HG02870 (cell line): ENCODE results near the gene DEPDC1.
"Not testable (repeated sequence)": the region's sequence is repeated elsewhere in the genome, so short reads cannot be mapped to it uniquely, and the experiment has no call there.

Source experiments
- ATAC-seq: cut with Tn5 transposase; IDR thresholded peaks from one replicate; pipeline ENCODE4 v1.9.1; 2021; ENCODE audit warnings: mild to moderate bottlenecking, moderate library complexity; ENCODE audit not compliant: unreplicated experiment

DEPDC1 gene

GRCh38 chr1:68479501-68479900, 17.4 kb downstream of the DEPDC1 start:
- no peak for ATAC-seq

GRCh38 chr1:68478662-68479061, 18.2 kb downstream of the DEPDC1 start:
- no peak for ATAC-seq

GRCh38 chr1:68476626-68477025, 20.3 kb downstream of the DEPDC1 start:
- not testable (repeated sequence) for ATAC-seq

- ATAC-seq, result no peak
Observed at GRCh38 chr1:68473060-68473459, 23.8 kb downstream of the DEPDC1 start.

GRCh38 chr1:68470388-68470970, 26.4 kb downstream of the DEPDC1 start:
- ATAC-seq, result no peak

- no peak for ATAC-seq
Observed at GRCh38 chr1:68464891-68465290, 32.0 kb downstream of the DEPDC1 start.

- ATAC-seq, result no peak
Observed at GRCh38 chr1:68460935-68461334, 35.9 kb downstream of the DEPDC1 start.

GRCh38 chr1:68459796-68460195, 37.1 kb downstream of the DEPDC1 start:
- ATAC-seq, result no peak

GRCh38 chr1:68459091-68459490, 37.8 kb downstream of the DEPDC1 start:
- no peak for ATAC-seq

GRCh38 chr1:68456202-68456601, 40.7 kb downstream of the DEPDC1 start:
- no peak for ATAC-seq

GRCh38 chr1:68454534-68454933, 42.3 kb downstream of the DEPDC1 start:
- ATAC-seq, result no peak

GRCh38 chr1:68453060-68453670, 43.7 kb downstream of the DEPDC1 start:
- ATAC-seq, result no peak

GRCh38 chr1:68449901-68450300, 47.0 kb downstream of the DEPDC1 start, which contains the start of gene RPE65:
Gene RPE65 (minus strand): TSS chr1:68449954. CDS start chr1:68449905, 49 bp downstream.
- no peak for ATAC-seq

GRCh38 chr1:68448365-68448764, 48.5 kb downstream of the DEPDC1 start:
- no peak for ATAC-seq

- ATAC-seq, result no peak
Observed at GRCh38 chr1:68445709-68446108, 51.2 kb downstream of the DEPDC1 start.

- ATAC-seq, result peak; percentile 88
Observed at GRCh38 chr1:68442822-68443556, 53.9 kb downstream of the DEPDC1 start.

GRCh38 chr1:68442006-68442405, 54.9 kb downstream of the DEPDC1 start:
- no peak for ATAC-seq

- no peak for ATAC-seq
Observed at GRCh38 chr1:68438310-68438709, 58.6 kb downstream of the DEPDC1 start.

- ATAC-seq, result no peak
Observed at GRCh38 chr1:68433395-68433794, 63.5 kb downstream of the DEPDC1 start.

GRCh38 chr1:68431076-68431475, 65.8 kb downstream of the DEPDC1 start:
- no peak for ATAC-seq

GRCh38 chr1:68429233-68429808, 67.6 kb downstream of the DEPDC1 start:
- no peak for ATAC-seq

- no peak for ATAC-seq
Observed at GRCh38 chr1:68426594-68426993, 70.3 kb downstream of the DEPDC1 start.
